ENCODE results near the gene KCTD14. TPM values are rescaled to one million over a fixed set of nuclear protein-coding genes. Genes with fewer than 3 reads are reported as not detected.
"Not testable (repeated sequence)": the region's sequence is repeated elsewhere in the genome, so short reads cannot be mapped to it uniquely, and the experiment has no call there.

The KCTD14 gene
- total and polyA plus RNA-seq, 3 experiments from 2014 or later: 0.20 to 0.27 (median 0.20) TPM

DNA sequence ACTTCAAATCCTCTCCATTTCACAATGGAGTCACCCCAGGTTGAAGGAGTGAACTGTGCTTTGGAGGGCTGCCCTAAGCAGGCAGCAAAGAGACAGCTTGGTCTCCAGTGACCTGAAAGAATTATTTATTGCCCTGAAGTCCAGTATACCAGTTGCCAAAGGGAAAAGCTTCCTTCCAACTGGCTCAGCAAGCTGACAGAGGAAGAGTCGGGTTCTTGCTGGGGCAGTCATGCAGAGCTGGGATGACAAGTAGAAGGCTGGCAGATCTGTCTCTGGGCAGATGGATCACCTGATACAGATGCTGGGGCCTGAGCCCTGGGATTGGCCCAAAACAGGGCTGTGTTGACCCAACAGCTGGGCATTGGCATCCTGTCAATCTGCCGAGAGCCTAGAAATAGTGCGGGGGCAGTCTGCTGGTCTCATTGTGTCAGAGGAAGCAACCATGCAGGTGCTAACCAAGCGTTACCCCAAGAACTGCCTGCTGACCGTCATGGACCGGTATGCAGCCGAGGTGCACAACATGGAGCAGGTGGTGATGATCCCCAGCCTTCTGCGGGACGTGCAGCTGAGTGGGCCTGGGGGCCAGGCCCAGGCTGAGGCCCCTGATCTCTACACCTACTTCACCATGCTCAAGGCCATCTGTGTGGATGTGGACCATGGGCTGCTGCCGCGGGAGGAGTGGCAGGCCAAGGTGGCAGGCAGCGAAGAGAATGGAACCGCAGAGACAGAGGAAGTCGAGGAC, 40.5 kb upstream of the KCTD14 start, which contains the start of gene THRSP:
TSS of gene THRSP (plus strand) at position 422 of the 742 bp plus-strand sequence. CDS start at position 443, 21 bp downstream.
- Histone ChIP-seq H3K27me3 (ENCODE audit: insufficient read depth, low read length, poor library complexity, severe bottlenecking) (no peaks in the 10 kb centered on the region), H3K27ac (ENCODE audit: low read depth, low read length) (no peak within 1 kb of the TSS), H3K36me3 (ENCODE audit: insufficient read depth, low read length) (no peaks in the 10 kb centered on the region), H3K4me3 (ENCODE audit: low read length) (no peak within 1 kb of the TSS), H3K4me1 (ENCODE audit: insufficient read depth, low read length) (no peaks in the 10 kb centered on the region), H3K9me3 (ENCODE audit: low read length) (no peaks in the 10 kb centered on the region)
- H3K36me3 Mint-ChIP-seq: peaks cover 8 to 14% (median 10%) of the 10 kb centered on the region in 3 donors
- H3K27me3 Mint-ChIP-seq: no peaks in the 10 kb centered on the region
- POLR2A ChIA-PET: no interaction called here
- DNase-seq: no peak
- H3K9me3 Mint-ChIP-seq: no peaks in the 10 kb centered on the region
- CTCF ChIA-PET: no interaction called here
- no peak within 1 kb of the TSS for H3K4me3 Mint-ChIP-seq
- peak within 1 kb of the TSS in 1 of 8 donors; percentile 87 for H3K27ac Mint-ChIP-seq
- no peaks in the 10 kb centered on the region for H3K4me1 Mint-ChIP-seq

DNA sequence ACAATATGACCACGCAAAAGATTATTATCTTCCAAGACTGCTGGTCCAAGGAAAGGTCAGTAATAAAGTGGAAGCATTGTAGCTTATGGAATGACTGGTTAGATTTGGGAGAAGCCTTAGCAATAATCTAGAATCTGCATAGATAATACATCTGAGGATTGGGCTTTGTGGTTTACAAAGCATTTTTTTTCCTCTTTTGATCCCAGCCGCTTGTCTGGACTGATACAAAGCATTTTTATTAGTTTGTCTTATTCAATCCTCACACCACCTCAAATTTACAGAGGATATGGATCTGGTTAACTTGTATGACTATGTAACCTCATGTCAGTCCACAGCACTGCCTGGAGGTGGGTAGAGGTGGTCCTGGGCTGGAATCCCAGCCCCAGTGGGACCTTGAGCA, 39.6 kb upstream of the KCTD14 start:
- Histone ChIP-seq H3K4me1 (ENCODE audit: insufficient read depth, low read length) (no peaks in the 10 kb centered on the region), H3K27me3 (ENCODE audit: insufficient read depth, low read length, poor library complexity, severe bottlenecking) (no peaks in the 10 kb centered on the region), H3K36me3 (ENCODE audit: insufficient read depth, low read length) (no peaks in the 10 kb centered on the region), H3K9me3 (ENCODE audit: low read length) (no peaks in the 10 kb centered on the region), H3K27ac (ENCODE audit: low read depth, low read length) (no peak overlapping the region), H3K4me3 (ENCODE audit: low read length) (no peak overlapping the region)
- no peaks in the 10 kb centered on the region for H3K27me3 Mint-ChIP-seq
- no peak overlapping the region for H3K4me3 Mint-ChIP-seq
- H3K27ac Mint-ChIP-seq: no peak overlapping the region
- H3K36me3 Mint-ChIP-seq: peaks cover 5 to 6% (median 6%) of the 10 kb centered on the region in 3 donors
- no peaks in the 10 kb centered on the region for H3K9me3 Mint-ChIP-seq
- POLR2A ChIA-PET: no interaction called here
- H3K4me1 Mint-ChIP-seq: no peaks in the 10 kb centered on the region
- no peak for DNase-seq
- CTCF ChIA-PET: no interaction called here

DNA sequence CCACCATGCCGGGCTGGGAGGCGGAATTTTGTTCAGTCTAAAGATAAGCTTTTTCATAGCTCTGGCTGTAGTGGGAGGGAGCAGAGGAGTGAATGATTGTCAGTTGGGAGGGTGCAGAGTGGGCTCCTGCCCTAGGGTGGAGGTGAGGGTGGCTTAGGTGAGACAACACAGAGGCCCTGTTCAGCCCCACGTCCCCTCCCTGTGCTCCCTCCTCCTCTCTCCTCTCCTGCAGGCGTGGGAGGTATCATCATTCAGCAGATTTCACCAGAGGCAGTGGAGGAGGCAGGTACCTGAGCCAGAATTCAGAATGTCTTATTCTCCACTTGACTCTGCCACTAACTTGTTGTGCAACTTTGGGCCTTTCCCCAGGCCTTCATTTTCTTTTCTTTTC, 38.8 kb upstream of the KCTD14 start:
- Histone ChIP-seq H3K4me3 (ENCODE audit: low read length) (no peak overlapping the region), H3K27ac (ENCODE audit: low read depth, low read length) (no peak overlapping the region), H3K9me3 (ENCODE audit: low read length) (no peaks in the 10 kb centered on the region), H3K27me3 (ENCODE audit: insufficient read depth, low read length, poor library complexity, severe bottlenecking) (no peaks in the 10 kb centered on the region), H3K4me1 (ENCODE audit: insufficient read depth, low read length) (no peaks in the 10 kb centered on the region), H3K36me3 (ENCODE audit: insufficient read depth, low read length) (no peaks in the 10 kb centered on the region)
- no peak for DNase-seq
- ChIA-PET POLR2A (no interaction called here), CTCF (no interaction called here)
- H3K4me3 Mint-ChIP-seq: no peak overlapping the region
- H3K4me1 Mint-ChIP-seq: no peaks in the 10 kb centered on the region
- no peak overlapping the region for H3K27ac Mint-ChIP-seq
- H3K36me3 Mint-ChIP-seq: peaks cover 0 to 1% (median 0%) of the 10 kb centered on the region in 3 donors
- H3K9me3 Mint-ChIP-seq: no peaks in the 10 kb centered on the region
- H3K27me3 Mint-ChIP-seq: no peaks in the 10 kb centered on the region

DNA sequence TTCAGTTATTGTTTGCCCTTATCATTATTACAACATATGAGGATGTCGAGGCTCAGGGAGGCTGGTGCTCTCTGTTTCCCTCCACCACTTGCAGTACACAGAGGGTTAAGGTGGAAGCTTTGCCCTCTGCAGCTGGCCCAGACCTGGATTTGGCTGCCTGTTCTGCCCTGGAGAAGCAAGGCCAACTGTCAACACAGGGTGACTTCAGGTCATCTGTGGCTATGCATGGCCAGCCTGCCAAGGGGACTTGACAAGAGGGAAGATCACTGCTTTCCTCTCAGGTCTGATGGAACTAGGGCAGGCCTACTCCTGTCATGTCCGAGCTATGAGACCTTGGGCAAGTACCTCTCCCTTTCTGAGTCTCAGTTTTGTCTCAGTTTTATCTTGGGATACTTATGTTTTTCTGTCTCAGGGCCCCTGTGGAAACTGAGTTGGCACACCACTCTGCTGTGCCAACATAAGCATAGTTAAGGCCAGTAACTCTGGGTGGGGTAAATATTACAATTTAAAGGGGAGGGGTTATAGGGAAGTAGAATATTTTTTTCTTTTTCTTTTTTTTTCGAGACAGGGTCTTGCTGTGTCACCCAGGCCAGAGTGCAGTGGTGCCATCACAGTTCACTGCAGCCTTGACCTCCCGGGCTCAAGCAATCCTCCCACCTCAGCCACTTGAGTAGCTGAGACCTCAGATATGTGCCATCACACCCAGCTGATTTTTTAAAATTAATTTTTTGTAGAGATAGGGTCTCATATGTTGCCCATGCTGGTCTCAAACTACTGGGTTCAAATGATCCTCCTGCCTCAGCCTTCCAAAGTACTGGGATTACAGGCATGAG, 38.2 kb upstream of the KCTD14 start:
- Histone ChIP-seq H3K27me3 (ENCODE audit: insufficient read depth, low read length, poor library complexity, severe bottlenecking) (no peaks in the 10 kb centered on the region), H3K4me1 (ENCODE audit: insufficient read depth, low read length) (no peaks in the 10 kb centered on the region), H3K9me3 (ENCODE audit: low read length) (no peaks in the 10 kb centered on the region), H3K27ac (ENCODE audit: low read depth, low read length) (no peak overlapping the region), H3K4me3 (ENCODE audit: low read length) (no peak overlapping the region), H3K36me3 (ENCODE audit: insufficient read depth, low read length) (no peaks in the 10 kb centered on the region)
- peaks cover 0 to 1% (median 0%) of the 10 kb centered on the region in 3 donors for H3K36me3 Mint-ChIP-seq
- no peaks in the 10 kb centered on the region for H3K27me3 Mint-ChIP-seq
- no peak for DNase-seq
- peak overlapping the region in 1 of 8 donors; percentile 31 for H3K27ac Mint-ChIP-seq
- no peak overlapping the region for H3K4me3 Mint-ChIP-seq
- CTCF ChIA-PET: no interaction called here
- H3K4me1 Mint-ChIP-seq: no peaks in the 10 kb centered on the region
- POLR2A ChIA-PET: no interaction called here
- no peaks in the 10 kb centered on the region for H3K9me3 Mint-ChIP-seq

DNA sequence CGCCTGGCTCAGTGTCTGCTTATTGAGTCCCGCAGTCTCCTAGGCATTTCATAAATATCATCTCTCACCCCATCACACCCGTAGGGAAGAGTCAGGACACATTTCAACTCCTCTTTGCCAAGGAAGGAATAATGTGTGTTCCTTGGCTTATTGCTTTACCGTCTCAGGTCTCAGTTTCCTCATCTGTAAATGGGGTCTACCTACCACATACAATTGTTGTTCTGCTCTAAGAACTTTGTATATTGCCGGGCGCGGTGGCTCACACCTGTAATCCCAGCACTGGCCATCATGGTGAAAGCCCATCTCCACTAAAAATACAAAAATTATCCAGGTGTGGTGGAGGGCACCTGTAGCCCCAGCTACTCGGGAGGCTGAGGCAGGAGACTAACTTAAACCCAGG, 37.5 kb upstream of the KCTD14 start:
- Histone ChIP-seq H3K36me3 (ENCODE audit: insufficient read depth, low read length) (no peaks in the 10 kb centered on the region), H3K27ac (ENCODE audit: low read depth, low read length) (no peak overlapping the region), H3K4me3 (ENCODE audit: low read length) (no peak overlapping the region), H3K4me1 (ENCODE audit: insufficient read depth, low read length) (no peaks in the 10 kb centered on the region), H3K9me3 (ENCODE audit: low read length) (no peaks in the 10 kb centered on the region), H3K27me3 (ENCODE audit: insufficient read depth, low read length, poor library complexity, severe bottlenecking) (no peaks in the 10 kb centered on the region)
- Mint-ChIP-seq H3K27ac (no peak overlapping the region), H3K36me3 (peaks cover 0 to 1% (median 0%) of the 10 kb centered on the region in 3 donors), H3K27me3 (no peaks in the 10 kb centered on the region), H3K4me3 (no peak overlapping the region), H3K9me3 (no peaks in the 10 kb centered on the region), H3K4me1 (no peaks in the 10 kb centered on the region)
- POLR2A ChIA-PET: no interaction called here
- CTCF ChIA-PET: no interaction called here
- no peak for DNase-seq

DNA sequence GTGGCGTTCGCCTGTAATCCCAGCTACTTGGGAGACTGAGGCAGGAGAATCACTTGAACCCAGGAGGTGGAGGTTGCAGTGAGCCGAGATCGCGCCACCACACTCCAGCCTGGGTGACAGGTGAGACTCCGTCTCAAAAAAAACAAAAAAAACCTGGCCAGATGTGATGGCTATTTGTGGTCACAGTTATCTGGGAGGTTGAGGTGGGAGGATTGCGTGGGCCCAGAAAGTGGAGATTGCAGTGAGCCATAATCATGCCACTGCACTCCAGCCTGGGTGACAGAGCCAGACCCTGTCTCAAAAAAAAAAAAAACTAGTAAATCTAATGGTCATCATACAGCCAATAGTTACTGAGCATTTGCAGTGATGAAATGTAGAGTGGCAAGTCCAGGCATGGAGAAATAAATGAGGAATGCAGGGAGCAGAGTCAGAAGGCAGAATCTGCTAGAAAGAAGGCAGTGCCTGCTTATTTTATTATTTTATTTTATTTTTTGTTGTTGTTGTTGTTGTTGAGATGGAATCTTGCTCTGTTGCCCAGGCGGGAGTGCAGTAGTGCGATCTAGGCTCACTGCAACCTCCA, 36.8 kb upstream of the KCTD14 start:
- POLR2A ChIA-PET, H3K4me1 Mint-ChIP-seq, CTCF ChIA-PET: not testable (repeated sequence)

DNA sequence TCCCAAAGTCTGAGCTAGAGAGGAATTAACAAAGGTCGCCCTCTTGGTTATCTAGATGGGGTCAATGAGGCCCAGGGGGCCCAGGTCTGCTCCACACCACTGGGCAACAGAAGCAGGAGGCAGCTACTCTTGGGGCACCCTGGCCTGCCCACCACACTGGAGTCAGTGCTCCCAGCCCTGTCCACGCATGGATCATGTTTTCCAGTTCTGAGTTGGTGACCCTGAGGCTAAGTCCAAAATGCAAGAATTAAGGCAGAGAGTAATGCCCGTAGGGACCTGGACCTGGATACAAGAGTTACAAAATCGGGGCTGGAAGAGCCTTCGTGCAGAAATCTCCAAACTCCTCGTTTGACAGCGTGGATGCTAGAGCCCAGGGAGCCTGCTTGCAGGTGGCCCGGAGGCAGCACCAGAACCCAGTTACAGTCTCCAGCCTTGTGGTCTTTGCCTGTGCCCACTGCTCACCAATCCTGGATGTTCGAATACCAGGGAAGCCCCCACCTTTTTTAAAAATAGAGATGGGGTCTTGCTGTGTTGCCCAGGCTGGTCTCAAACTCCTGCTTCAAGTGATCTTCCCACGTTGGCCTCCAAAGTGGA, 34.5 kb upstream of the KCTD14 start:
- no peak for DNase-seq
- CTCF ChIA-PET: interaction anchor here (1.0 kb wide), 1 partner anchor 11 kb away, joined by 4 read pairs; no protein-coding TSS in a partner anchor
- no peaks in the 10 kb centered on the region for H3K27me3 Mint-ChIP-seq
- no peaks in the 10 kb centered on the region for H3K9me3 Mint-ChIP-seq
- Histone ChIP-seq H3K27ac (ENCODE audit: low read depth, low read length) (no peak overlapping the region), H3K4me1 (ENCODE audit: insufficient read depth, low read length) (no peaks in the 10 kb centered on the region), H3K36me3 (ENCODE audit: insufficient read depth, low read length) (no peaks in the 10 kb centered on the region), H3K27me3 (ENCODE audit: insufficient read depth, low read length, poor library complexity, severe bottlenecking) (no peaks in the 10 kb centered on the region), H3K9me3 (ENCODE audit: low read length) (no peaks in the 10 kb centered on the region), H3K4me3 (ENCODE audit: low read length) (no peak overlapping the region)
- peaks cover 0 to 3% (median 0%) of the 10 kb centered on the region in 3 donors for H3K36me3 Mint-ChIP-seq
- POLR2A ChIA-PET: interaction anchor here (0.6 kb wide), 1 partner anchor 363 kb away, joined by 3 read pairs; no protein-coding TSS in a partner anchor
- H3K4me3 Mint-ChIP-seq: no peak overlapping the region
- no peak overlapping the region for H3K27ac Mint-ChIP-seq
- no peaks in the 10 kb centered on the region for H3K4me1 Mint-ChIP-seq

More for the DNA sequence above, 36.8 kb upstream of the KCTD14 start:
- not testable (repeated sequence) for H3K36me3 ChIP-seq (ENCODE audit: insufficient read depth, low read length); H3K27ac Mint-ChIP-seq; H3K27me3 ChIP-seq (ENCODE audit: insufficient read depth, low read length, poor library complexity, severe bottlenecking); H3K4me1 ChIP-seq (ENCODE audit: insufficient read depth, low read length); H3K36me3 Mint-ChIP-seq; H3K9me3 Mint-ChIP-seq; H3K27me3 Mint-ChIP-seq; DNase-seq; H3K27ac ChIP-seq (ENCODE audit: low read depth, low read length); H3K4me3 ChIP-seq (ENCODE audit: low read length); H3K9me3 ChIP-seq (ENCODE audit: low read length); H3K4me3 Mint-ChIP-seq

DNA sequence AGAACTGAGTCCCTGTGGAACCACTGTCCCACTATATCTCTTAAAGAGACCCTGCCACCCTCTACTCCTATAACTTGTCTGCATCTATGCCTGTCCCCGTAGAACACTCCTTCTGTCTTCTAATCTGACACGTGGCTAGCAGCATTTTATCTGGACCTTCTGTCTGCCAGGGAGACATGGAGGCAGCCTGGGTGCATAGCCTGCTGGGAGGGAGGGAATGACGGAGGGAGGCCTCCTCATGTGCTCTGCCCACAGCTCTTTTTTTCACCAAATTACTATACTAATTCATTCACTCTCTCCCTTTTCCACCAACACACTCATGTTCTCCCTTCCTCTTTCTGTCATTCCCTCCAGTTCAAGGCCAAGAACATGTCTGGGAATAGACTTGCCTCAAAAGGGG, 33.0 kb upstream of the KCTD14 start:
- H3K4me3 ChIP-seq (ENCODE audit: low read length): no peak overlapping the region
- H3K4me1 ChIP-seq (ENCODE audit: insufficient read depth, low read length): no peaks in the 10 kb centered on the region
- POLR2A ChIA-PET: no interaction called here
- CTCF ChIA-PET: interaction anchor here (3.3 kb wide), 1 partner anchor 10 kb away, joined by 15 read pairs; no protein-coding TSS in a partner anchor
- Mint-ChIP-seq H3K4me3 (no peak overlapping the region), H3K27me3 (no peaks in the 10 kb centered on the region), H3K36me3 (peaks cover 0 to 4% (median 0%) of the 10 kb centered on the region in 3 donors), H3K27ac (peak overlapping the region in 3 of 8 donors; percentile 11 to 55 (median 44)), H3K4me1 (no peaks in the 10 kb centered on the region), H3K9me3 (no peaks in the 10 kb centered on the region)
- no peaks in the 10 kb centered on the region for H3K36me3 ChIP-seq (ENCODE audit: insufficient read depth, low read length)
- H3K27me3 ChIP-seq (ENCODE audit: insufficient read depth, low read length, poor library complexity, severe bottlenecking): no peaks in the 10 kb centered on the region
- no peak overlapping the region for H3K27ac ChIP-seq (ENCODE audit: low read depth, low read length)
- no peak for DNase-seq
- no peaks in the 10 kb centered on the region for H3K9me3 ChIP-seq (ENCODE audit: low read length)

Measured in CD8-positive, alpha-beta memory T cell (primary cell).